GM19328 (cell line): ENCODE measurements around the gene CREB3L1.
"Not testable (repeated sequence)": the region's sequence is repeated elsewhere in the genome, so short reads cannot be mapped to it uniquely, and the experiment has no call there.

Source experiments
- ATAC-seq: cut with Tn5 transposase; IDR thresholded peaks from one replicate; pipeline ENCODE4 v1.9.1; 2021; ENCODE audit warnings: mild to moderate bottlenecking, moderate library complexity; ENCODE audit not compliant: unreplicated experiment

CREB3L1 gene

GRCh38 chr11:46248289-46249102, 29.0 kb upstream of the CREB3L1 start:
- no peak for ATAC-seq

- no peak for ATAC-seq
Measured at GRCh38 chr11:46249103-46249937, 28.1 kb upstream of the CREB3L1 start.

GRCh38 chr11:46249938-46250744, 27.3 kb upstream of the CREB3L1 start:
- ATAC-seq, result no peak

DNA sequence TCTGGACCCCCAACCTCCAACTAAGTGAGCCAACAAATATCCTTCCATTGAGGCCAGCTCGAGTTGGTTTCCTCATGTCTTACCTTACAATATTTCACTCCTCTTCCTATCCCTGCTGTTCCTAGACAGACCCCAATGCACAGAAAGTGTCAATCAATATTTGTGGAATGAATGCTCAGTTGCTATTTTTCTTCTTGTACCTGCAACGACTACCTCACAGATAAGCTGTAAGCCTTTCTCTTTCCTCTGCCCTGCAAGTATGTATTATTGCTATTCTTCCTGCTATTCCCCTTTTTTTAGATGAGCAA, 26.8 kb upstream of the CREB3L1 start:
- no peak for ATAC-seq

DNA sequence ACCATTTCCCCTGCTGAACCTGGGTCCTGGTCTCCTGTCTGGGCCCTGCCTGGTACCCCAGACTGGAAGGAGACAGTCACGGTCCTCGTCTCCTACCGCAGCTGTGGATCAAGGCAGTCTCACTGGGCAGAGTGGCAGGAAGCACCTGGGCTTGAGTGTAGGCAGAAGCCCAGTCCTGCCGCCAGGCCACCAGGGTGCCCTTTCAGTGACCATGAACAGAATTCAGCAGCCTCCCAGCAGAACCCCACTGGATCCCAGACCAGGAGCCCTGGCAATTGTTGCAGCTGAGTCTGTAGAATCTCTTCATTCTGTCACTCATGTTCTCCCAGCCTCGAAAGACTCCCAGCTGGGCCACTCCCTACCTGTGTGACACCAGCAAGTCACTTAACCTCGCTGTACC, 25.5 kb upstream of the CREB3L1 start:
- no peak for ATAC-seq

GRCh38 chr11:46252373-46252914, 25.0 kb upstream of the CREB3L1 start:
- ATAC-seq, result no peak

DNA sequence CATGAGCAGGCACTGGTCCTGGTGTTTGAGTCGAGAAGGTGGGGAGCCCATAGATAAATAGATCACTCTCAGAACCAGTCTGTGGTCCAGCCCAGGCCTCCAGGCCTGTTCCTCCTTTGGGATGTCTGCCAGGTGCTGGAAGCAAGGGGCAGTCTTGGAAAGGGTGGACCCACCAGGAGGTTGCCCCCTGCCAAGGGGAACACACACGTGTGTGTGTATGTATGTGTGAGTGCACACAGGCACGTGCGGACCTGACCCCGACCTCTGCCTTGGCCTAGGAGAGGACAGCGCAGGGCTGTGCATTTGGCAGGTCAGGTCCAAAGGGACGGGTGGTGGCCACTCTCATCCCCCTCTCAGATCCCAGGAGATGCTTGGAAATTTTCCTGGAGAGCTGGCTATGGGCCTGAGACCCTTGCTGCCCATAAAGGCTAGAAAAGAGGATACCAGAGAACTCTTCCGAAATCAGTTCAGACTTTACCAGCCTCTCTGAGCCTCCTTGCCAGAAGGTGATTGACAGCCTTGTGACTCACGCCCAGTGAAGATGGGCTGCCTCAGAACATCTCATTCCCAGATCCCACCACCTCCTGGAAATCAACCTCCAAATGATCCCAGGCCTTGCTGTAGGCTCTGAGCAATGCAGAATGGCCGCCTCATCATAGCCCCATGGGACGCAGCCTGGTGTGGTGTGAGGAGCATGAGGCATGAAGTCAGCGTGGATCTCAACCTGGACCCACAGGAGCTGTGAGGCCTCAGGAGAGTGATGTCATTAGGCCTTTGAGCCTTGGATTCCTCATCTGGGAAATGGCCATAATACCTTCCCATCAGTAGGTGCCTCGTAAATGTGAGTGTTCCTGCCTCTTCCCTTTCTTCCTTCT, 24.0 kb upstream of the CREB3L1 start:
- no peak for ATAC-seq

DNA sequence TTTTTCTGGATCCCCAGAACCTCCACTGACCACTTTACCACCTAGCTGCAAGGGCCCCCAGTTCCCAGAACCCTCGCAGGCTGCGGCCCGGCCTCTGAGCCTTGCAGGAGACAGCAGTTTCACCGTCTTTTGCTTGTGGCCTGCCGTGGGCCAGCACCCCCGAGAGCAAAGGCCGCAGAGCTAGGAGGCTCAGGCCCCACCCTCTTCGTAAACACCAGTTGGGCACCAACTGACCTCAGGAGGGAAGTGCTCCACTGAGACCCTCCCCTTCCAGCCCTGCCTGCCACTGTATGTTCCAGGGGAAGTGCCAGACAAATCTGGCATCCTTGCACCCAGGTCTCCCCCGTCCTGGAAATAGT, 23.4 kb upstream of the CREB3L1 start:
- no peak for ATAC-seq

GRCh38 chr11:46256540-46257001, 20.9 kb upstream of the CREB3L1 start:
- no peak for ATAC-seq

DNA sequence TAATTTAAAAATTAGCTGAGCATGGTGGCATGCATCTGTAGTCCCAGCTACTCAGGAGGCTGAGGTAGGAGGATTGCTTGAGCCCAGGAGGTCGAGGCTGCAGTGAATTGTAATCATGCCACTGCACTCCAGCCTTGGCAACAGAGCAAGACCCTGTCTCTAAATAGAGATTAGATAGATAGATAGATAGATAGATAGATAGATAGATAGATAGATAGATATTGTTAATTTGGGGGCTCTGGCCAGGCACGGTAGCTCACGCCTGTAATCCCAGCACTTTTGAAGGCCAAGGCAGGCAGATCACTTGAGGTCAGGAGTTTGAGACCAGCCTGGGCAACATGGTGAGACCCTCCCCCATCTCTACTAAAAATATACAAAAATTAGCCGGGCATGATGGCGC, 18.1 kb upstream of the CREB3L1 start:
- not testable (repeated sequence) for ATAC-seq

DNA sequence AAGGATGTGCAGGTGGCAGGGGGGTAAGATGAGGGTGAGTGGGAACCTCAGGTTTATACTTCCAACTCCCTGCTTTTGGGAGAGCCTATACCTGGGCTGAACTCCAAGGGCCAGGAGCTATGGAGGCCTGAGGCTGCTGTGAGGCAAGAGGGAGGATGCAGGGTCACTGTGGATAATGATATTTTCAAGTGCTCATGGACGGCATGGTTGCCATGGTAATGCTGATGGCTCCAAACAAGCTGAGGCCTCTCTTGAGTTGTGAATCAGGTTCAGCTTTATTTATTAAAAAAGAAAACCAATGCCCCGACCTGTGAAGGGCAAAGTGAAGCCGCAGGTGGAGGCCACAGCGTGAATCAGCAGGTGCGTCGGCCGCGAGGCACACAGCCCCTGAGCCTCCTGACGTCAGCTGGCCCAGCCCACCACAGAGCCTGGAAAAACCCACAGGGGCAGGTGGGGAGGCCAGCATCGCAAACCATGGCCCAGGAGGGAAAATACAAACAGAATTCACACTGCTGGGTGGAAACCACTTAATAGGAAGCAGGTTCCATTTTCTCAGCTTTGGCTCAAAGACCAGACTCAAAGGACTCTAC, 17.4 kb upstream of the CREB3L1 start:
- no peak for ATAC-seq

DNA sequence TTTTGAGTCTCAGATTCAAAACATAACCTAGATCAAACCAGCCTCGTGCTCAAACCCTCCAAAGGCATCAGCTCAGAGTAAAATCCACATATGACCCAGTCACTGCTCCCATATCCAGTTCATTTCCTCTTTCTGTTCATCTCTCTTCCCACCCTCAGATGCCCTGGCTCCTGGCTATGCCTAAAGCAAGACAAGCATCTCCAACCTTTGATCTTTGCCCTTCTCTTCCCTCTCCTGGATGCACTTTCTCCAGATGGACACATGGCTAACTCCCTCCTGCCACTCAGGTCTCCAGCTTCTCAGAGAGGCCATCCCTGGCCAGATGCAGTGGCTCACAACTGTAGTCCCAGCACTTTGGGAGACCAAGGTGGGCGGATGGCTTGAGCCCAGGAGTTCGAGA, 14.3 kb upstream of the CREB3L1 start:
- ATAC-seq, result no peak

- no peak for ATAC-seq
Measured at GRCh38 chr11:46264030-46264429, 13.4 kb upstream of the CREB3L1 start.

- ATAC-seq, result no peak
Measured at GRCh38 chr11:46264976-46265375, 12.5 kb upstream of the CREB3L1 start.

- ATAC-seq, result no peak
Measured at GRCh38 chr11:46265764-46266163, 11.7 kb upstream of the CREB3L1 start.

GRCh38 chr11:46267930-46268329, 9.5 kb upstream of the CREB3L1 start:
- no peak for ATAC-seq

- no peak for ATAC-seq
Measured at GRCh38 chr11:46270684-46271083, 6.8 kb upstream of the CREB3L1 start.

DNA sequence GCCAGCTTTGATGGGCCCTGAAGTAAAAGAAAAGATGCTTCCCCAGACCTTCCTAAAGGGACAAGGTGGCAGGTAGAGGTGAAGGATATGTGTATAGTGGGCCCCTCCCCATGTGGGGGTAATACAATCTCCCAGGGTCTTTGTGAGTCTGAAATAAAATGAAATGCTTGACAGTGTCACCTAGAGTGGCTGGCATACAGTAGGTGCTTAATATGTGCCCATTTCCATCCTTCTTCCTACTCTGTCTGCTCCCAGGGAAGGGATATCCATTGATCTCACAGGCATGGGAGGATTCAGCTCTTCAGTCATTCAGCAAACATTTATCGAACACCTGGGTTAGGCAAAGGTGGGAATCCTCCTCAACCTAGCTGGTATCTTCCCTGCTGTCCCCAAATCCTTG, 6.1 kb upstream of the CREB3L1 start:
- ATAC-seq, result no peak

- ATAC-seq, result no peak
Measured at GRCh38 chr11:46271875-46272815, 5.3 kb upstream of the CREB3L1 start.
